ENCODE data around the gene LRRK1.

LRRK1 gene

GRCh38 chr15:100968050-100968966 lies 49.2 kb downstream of the LRRK1 start:
- DNase-seq (ENCODE audit: low read depth in 1 of 2, low spot score in 1 of 2): no peak

GRCh38 chr15:100972975-100973350 lies 53.8 kb downstream of the LRRK1 start:
- DNase-seq (ENCODE audit: low read depth in 1 of 2, low spot score in 1 of 2): no peak

- DNase-seq (ENCODE audit: low read depth in 1 of 2, low spot score in 1 of 2): no peak
Measured at GRCh38 chr15:100973351-100974111, 54.4 kb downstream of the LRRK1 start.

DNA sequence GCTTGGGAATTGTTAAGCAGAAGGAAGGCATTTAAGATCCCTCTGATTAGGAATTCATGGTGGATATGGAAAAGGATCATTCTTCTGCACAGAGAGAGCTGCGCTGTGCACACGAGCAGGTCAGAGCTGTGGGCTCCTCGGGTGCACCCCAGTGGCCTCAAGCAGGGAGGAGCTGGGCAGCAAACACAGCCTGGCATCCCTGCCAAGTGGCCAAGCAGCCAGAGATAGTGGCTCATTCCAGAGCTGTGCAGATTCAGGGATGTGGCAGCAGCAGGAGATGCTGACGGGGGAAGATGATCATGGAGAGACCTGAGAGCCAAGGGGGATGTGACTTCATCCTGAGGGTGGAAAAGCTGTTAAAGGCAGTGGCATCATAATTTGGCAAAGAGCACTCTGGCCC lies 55.9 kb downstream of the LRRK1 start:
- DNase-seq (ENCODE audit: low read depth in 1 of 2, low spot score in 1 of 2): no peak

DNA sequence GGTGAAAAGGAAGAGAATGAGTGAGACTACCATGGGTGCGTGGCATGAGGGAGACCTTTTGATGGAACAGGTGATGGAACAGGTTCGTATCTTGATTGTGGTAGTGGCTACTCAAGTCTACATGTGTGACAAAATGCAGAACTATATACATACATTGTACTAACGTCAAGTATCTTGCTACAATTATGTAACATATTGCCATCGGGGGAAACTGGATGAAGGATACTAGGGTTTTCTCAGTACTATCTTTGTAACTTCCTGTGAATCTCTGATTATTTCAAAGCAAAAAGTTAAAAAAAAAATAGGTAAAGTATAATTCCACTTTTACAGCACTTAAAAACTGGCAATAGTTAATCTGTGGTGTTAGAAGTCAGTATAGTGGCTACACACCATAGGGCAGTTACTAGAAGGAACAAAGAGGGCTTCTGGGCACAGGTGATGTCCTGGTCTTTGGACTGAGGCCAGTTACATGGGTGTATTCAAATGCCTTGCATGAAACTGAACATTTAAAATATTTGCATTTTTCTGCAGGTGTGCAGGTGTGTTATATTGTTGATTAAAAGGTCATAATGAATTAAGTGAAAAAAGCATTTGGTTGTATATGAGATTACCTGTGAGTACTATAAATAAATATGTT lies 61.4 kb downstream of the LRRK1 start:
- no peak for DNase-seq (ENCODE audit: low read depth in 1 of 2, low spot score in 1 of 2)

GRCh38 chr15:100981086-100981485 lies 61.9 kb downstream of the LRRK1 start:
- DNase-seq (ENCODE audit: low read depth in 1 of 2, low spot score in 1 of 2): no peak

DNA sequence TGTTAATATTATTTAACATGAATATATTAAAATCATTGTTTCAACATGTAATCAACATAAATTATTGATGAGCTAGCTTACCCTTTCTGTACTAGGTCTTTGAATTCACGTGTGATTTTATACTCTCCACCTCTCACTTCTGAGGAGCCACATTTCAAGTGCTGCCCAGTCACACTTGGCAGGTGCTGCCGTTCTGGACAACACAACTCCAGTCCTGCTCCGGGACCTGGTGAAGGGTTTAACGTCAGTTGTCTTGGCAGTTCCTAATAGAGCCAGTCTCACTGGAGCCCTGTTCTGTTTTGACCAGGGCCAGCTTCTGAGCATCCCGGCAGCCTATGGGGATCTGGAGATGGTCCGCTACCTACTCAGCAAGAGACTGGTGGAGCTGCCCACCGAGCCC lies 64.1 kb downstream of the LRRK1 start:
- DNase-seq (ENCODE audit: low read depth in 1 of 2, low spot score in 1 of 2): no peak

- DNase-seq (ENCODE audit: low read depth in 1 of 2, low spot score in 1 of 2): no peak
Measured at GRCh38 chr15:100985401-100985800, 66.2 kb downstream of the LRRK1 start.

DNA sequence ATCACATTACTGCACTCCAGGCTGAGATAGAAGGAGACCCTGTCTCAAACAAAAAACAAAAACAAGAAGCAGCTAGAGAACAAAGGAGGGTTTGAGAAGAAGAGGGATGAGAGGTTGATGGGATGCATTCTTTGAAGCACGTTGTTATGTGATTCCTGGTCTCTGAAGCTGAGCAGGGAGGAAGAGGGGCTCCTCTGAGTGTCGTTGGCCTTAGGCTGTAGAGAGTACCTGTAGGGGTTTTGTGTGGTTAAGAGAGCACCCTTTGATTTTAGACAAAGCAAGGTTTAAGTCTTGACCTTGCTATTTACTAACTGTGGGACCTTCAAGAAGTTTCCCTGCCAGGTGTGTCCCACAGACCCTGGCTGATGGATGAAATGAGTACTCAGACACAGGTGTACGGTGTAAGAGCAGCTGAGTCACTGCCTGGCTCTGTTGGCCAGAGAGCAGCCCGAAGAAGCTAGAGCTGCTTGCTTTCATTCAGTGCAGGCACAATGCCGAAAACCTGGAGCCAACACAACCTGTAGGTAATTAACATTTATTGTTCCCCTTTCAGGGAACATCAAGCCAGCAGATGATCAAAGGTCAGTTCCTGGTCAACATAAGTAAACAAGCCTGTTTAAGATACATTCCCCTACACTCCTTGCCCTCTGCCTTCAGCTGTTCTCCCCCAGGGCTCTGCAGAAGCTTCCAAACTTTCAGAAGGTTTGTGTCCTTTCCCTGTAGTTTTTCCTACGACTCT lies 67.2 kb downstream of the LRRK1 start:
- DNase-seq (ENCODE audit: low read depth in 1 of 2, low spot score in 1 of 2): no peak

GRCh38 chr15:100987143-100987542 lies 68.0 kb downstream of the LRRK1 start:
- DNase-seq (ENCODE audit: low read depth in 1 of 2, low spot score in 1 of 2): no peak

DNA sequence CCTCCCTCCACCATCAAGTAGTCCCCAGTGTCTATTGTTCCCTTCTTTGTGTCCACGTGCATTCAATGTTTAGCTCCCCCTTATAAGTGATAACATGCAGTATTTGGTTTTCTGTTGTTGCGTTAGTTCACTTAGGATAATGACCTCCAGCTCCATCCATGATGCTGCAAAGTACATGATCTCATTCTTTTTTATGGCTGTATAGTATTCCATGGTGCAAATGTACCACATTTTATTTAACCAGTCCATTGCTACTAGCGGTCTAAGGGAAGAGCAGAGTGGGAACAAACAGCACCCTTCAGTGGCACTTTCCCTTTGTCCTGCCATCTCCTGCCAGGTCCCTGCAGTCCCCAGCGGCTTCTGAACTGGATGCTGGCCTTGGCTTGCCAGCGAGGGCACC lies 69.1 kb downstream of the LRRK1 start:
- DNase-seq (ENCODE audit: low read depth in 1 of 2, low spot score in 1 of 2): no peak

DNA sequence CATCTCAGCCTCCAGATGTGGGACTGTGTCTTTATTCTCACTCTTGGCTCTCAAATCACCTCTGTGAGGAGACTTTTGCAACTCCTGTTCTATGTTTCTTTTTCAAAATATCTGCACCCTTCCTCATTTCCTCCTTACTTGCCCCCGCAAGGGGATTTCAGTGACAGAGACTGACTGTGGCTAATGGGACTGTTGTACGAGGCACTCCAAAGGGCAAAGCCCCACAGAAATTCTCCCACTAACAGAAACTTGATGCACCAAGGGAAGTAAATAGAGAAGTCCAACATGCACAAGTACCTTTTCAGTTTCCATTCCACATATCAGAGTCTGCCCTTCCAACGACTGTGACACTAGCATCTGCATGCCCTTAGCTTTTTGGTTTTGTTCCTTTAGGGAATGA lies 69.7 kb downstream of the LRRK1 start:
- no peak for DNase-seq (ENCODE audit: low read depth in 1 of 2, low spot score in 1 of 2)

- no peak for DNase-seq (ENCODE audit: low read depth in 1 of 2, low spot score in 1 of 2)
Measured at GRCh38 chr15:100994597-100995446, 75.7 kb downstream of the LRRK1 start.

DNA sequence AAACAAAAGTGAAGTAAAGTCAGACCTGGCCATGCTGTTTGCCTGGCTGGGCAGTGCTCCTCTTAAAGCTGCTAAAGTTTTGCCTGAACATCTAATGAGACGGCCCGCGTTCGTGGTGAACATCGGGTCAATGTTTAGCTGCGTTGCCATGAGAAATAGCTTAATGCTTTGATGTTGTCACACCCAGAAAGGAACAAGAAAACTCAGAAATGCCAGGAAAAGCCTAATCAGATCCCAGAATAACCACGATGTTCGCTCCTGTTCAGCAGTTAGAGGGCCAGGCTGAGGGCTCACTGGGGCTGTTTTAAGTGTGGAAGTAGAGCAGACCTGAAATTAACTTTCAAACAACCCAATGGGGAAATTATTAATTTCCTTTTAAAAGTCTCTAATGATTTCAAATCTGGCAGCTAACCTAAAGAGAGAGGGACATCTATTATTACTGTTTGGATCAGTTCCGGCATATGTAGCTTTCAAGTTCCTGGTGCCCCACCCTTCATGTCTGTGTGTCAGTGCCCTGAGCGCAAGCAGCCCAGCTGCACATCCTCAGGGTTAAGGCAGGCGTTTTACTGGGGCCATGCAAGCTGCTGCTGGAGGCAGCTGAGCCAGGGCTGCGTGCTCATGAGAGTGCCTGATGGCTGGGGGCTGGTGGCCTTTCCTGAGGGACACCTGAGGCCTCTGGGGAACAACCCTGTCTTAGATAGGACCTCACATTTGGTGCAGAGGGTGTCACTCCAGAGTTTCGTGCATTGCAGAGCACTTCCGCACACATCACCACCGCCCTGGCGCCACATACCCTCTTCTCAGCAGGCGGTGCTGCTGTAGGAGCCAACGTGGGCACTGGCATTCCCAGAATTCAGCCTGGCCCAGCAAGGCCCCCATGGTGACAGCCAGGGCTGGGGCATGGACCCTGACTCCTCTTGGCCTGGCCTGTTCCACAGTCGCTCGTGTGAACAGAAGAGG lies 76.6 kb downstream of the LRRK1 start:
- DNase-seq (ENCODE audit: low read depth in 1 of 2, low spot score in 1 of 2): no peak

DNA sequence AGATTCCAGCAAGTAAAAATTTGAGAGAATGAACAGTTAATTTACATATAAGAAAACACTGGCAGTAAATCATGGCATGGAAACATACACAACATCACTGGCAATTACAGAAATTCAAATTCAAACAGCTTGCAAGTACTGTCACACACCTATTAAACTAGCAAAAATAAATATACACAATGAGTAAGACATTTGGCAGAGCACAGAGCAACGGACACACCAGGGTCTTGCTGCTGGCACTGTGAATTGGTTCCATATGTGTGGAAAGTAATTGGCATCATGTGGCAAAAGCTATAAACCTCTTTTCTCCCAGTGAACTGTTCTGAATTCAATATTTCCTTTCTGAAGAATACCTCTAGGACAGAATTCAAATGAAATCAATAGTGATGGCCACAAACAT lies 78.3 kb downstream of the LRRK1 start:
- no peak for DNase-seq (ENCODE audit: low read depth in 1 of 2, low spot score in 1 of 2)

DNA sequence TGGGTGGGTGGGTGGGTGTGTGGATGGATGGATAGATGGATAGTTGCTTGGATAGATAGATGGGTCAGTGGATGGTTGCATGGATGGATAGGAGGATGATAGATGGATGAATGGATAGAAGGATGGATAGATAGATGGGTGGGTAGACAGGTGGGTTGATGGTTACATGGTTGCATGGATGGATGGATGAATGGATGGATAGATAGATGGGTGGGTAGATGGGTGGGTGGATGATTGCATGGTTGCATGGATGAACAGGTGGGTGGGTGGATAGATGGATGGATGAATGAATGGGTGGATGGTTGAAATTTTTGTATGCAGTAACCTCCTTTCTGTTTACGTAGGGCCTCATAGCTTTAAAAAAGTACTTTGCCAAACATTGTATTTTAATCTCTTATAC lies 79.5 kb downstream of the LRRK1 start:
- DNase-seq (ENCODE audit: low read depth in 1 of 2, low spot score in 1 of 2): no peak

GRCh38 chr15:100999369-100999768 lies 80.2 kb downstream of the LRRK1 start:
- DNase-seq (ENCODE audit: low read depth in 1 of 2, low spot score in 1 of 2): no peak

GRCh38 chr15:101000271-101000681 lies 81.1 kb downstream of the LRRK1 start:
- DNase-seq (ENCODE audit: low read depth in 1 of 2, low spot score in 1 of 2): no peak

GRCh38 chr15:101001056-101001455 lies 81.9 kb downstream of the LRRK1 start:
- DNase-seq (ENCODE audit: low read depth in 1 of 2, low spot score in 1 of 2): no peak

Data from activated CD4-positive, alpha-beta T cell treated with anti-CD3 and anti-CD28 coated beads, Interleukin-2, amount 50 U/mL, for 24 hours (primary cell).